ENCODE results near the gene CCDC188. TPM values are rescaled to one million over a fixed set of nuclear protein-coding genes. Genes with fewer than 3 reads are reported as not detected.

CCDC188 gene
- total and polyA plus RNA-seq, 9 of the 15 experiments (the other 6 are each of a cell fraction or from before 2014, with no cell fraction given): not detected

- TF ChIP-seq XRCC5 (IDR thresholded peaks at IDR 0.05; ENCODE audit: low read depth, low read length) (no peak), MECOM (CRISPR knock-in tag; IDR thresholded peaks at IDR 0.05) (no peak), ZNF12 (CRISPR knock-in tag; IDR thresholded peaks at IDR 0.05) (no peak), NR2C2 (CRISPR knock-in tag; IDR thresholded peaks at IDR 0.05) (no peak), NR2C2 (tag; IDR thresholded peaks at IDR 0.05) (no peak), THRB (CRISPR knock-in tag; conservative IDR thresholded peaks at IDR 0.05) (peak; percentile 92), SRSF3 (IDR thresholded peaks at IDR 0.05; ENCODE audit: insufficient read depth, low read length) (no peak), U2AF1 (optimal IDR thresholded peaks at IDR 0.05; ENCODE audit: low read depth, low read length) (no peak), MYC (IDR thresholded peaks at IDR 0.05; ENCODE audit: low read depth, low read length) (peak; percentile 65; the same call in 1 of the 2 replicates), MYC (CRISPR knock-in tag; IDR thresholded peaks at IDR 0.05; ENCODE audit: borderline replicate concordance, low read depth) (peak; percentile 71), SRF (CRISPR knock-in tag; IDR thresholded peaks at IDR 0.05) (peak in 1 of 2 experiments; percentile 4; a peak in 1 of 4 replicates), CREM (IDR thresholded peaks at IDR 0.05; ENCODE audit: low read depth) (no peak), ZFPM2 (CRISPR knock-in tag; IDR thresholded peaks at IDR 0.05) (no peak), HDAC2 (IDR thresholded peaks at IDR 0.05) (no peak), MEIS2 (IDR thresholded peaks at IDR 0.05; ENCODE audit: partially characterized antibody) (no peak), PHTF2 (CRISPR knock-in tag; IDR thresholded peaks at IDR 0.05) (no peak), CEBPB (tag; IDR thresholded peaks at IDR 0.05) (no peak), E2F6 (IDR thresholded peaks at IDR 0.05; ENCODE audit: borderline replicate concordance in 1 of 2, extremely low read depth in 1 of 2, insufficient read depth in 1 of 2, insufficient read length in 1 of 2, low read depth in 1 of 2, low read length in 1 of 2, poor library complexity in 1 of 2, severe bottlenecking in 1 of 2) (peak; percentile 18 to 40), NFYB (IDR thresholded peaks at IDR 0.05; ENCODE audit: extremely low read depth, insufficient read length) (no peak), PHF8 (IDR thresholded peaks at IDR 0.05; ENCODE audit: borderline replicate concordance, low read length) (peak; percentile 70; the same call in 1 of the 2 replicates), RAD51 (IDR thresholded peaks at IDR 0.05; ENCODE audit: borderline replicate concordance, low read depth) (no peak), ELK3 (CRISPR knock-in tag; IDR thresholded peaks at IDR 0.05) (0 out of 2 replicates have a peak, but pooled peaks have one; percentile 70), CHD2 (IDR thresholded peaks at IDR 0.05; ENCODE audit: low read depth, low read length) (peak; percentile 8; the same call in 1 of the 2 replicates), NCOA2 (IDR thresholded peaks at IDR 0.05; ENCODE audit: partially characterized antibody in 2 of 2) (no peak), ZNF764 (CRISPR knock-in tag; IDR thresholded peaks at IDR 0.05; ENCODE audit: low read depth) (no peak), ZFP36 (IDR thresholded peaks at IDR 0.05; ENCODE audit: low read depth, low read length, partially characterized antibody) (peak; percentile 17)
These were observed 34.4 kb downstream of the CCDC188 start (continued) for GRCh38 chr22:20116376-20116950.
